ENCODE results near the gene ACY1. TPM values are rescaled to one million over a fixed set of nuclear protein-coding genes. Genes with fewer than 3 reads are reported as not detected.

ACY1 gene
- total RNA-seq, 1 experiment from 2014 or later: 103 TPM

DNA sequence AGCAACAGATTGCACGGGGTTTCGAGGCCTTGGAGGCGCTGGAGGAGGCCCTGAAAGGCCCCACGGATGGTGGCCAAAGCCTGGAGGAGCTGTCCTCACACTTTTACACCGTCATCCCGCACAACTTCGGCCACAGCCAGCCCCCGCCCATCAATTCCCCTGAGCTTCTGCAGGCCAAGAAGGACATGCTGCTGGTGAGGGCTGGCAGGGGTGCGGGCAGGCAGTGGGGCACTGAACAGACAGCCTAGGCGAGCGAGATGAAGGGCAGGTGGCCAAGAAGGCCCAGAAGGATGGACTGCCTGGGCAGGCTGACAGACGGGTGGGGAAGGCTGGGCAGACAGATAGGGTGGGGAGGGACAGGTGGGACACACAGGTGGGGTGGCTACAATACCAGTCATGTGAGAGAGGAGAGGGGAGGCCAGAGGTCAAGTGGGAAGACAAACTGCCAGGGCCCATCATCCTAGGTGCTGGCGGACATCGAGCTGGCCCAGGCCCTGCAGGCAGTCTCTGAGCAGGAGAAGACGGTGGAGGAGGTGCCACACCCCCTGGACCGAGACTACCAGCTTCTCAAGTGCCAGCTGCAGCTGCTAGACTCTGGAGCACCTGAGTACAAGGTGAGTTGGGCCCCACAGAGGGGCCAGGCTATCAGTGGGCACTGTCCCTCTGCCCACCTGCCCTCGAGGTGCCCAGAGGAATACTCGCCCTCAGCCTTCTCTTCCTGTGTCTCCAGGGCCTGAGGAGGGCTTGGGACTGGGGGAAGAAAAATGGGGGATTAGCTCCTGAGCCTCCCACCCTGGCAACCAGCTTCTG, 38.1 kb upstream of the ACY1 start:
- in situ Hi-C loops (cut with HindIII; ENCODE audit: low sequenced_read_pairs): no loop called here
- no peak for DNase-seq (ENCODE audit: low spot score)

DNA sequence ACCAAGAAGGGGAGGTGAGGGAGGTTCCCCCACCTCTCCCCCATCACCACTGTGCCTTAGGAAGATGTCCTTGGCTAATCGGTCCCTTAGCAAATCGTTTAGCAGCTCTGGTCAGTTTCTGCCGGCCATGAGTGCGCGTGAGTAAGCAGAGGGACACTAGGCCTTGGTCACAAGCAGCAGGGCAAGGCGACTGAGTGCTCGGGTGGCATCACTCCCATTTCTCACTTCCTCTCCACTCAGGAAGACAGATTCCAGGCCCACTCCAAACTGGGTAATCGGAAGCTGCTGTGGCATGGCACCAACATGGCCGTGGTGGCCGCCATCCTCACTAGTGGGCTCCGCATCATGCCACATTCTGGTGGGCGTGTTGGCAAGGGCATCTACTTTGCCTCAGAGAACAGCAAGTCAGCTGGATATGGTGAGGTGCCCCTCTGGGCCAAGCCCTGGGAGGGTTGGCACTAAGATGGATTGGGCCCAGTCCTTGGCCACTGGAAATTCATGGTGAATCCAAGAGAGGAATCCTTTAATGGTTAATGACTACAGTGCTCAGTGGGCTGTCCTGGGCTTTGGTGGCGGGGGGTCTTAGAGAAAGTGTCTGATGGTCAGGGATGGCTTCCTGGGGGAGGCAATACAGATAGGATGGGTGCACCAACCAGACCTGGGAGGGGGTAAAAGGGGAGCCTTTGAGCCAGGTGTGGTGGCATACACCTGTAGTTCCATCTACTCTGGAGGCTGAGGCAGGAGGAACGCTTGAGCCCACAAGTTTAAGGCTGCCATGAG, 37.2 kb upstream of the ACY1 start:
- no peak for DNase-seq (ENCODE audit: low spot score)
- in situ Hi-C loops (cut with HindIII; ENCODE audit: low sequenced_read_pairs): no loop called here

DNA sequence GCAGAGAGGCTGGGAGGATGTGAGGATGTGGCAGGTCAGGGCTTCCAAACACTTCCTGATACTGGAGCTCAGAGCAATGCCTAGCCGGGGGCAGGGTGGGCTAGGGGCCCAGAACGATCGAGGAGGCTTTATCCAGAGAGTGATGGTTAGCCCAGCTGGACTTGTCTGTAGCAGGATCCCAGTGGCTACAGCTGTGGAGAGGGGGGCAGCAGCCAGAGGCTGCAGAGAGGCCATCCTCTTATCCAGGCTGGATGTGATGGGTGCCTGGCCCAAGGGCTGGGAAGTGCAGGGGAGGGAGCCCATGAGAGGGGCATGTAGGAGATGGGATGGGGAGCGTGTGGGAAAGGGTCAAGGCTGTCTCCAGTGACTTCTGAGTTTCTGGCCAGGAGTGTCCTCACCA, 36.5 kb upstream of the ACY1 start:
- in situ Hi-C loops (cut with HindIII; ENCODE audit: low sequenced_read_pairs): no loop called here
- no peak for DNase-seq (ENCODE audit: low spot score)

DNA sequence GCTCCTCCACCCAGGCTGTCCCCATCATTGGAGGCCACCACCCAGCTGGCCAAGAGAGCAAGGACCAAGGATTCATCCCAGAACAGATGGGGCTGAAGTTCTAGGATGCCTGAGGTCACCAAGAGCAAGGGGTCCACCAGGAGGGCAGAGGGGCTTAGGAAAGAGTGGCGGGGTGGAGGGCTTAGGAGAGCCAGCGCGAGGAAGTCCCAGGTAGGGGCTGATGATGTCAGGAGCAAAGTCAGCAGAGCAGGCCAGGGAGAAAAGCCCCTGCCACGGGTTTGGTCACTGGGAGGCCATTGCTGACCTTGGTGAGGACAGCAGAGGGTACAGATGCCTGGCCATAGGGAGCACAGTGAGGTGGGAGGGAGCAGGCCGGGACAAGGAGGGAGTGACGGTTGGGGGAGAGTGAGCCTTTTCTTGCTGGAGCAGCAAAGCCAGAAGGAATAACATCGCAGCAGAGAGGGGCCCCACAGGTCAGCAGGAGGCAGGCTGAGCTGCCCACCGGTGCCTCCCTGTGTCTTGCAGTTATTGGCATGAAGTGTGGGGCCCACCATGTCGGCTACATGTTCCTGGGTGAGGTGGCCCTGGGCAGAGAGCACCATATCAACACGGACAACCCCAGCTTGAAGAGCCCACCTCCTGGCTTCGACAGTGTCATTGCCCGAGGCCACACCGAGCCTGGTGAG, 36.0 kb upstream of the ACY1 start:
- in situ Hi-C loops (cut with HindIII; ENCODE audit: low sequenced_read_pairs): no loop called here
- DNase-seq (ENCODE audit: low spot score): no peak

DNA sequence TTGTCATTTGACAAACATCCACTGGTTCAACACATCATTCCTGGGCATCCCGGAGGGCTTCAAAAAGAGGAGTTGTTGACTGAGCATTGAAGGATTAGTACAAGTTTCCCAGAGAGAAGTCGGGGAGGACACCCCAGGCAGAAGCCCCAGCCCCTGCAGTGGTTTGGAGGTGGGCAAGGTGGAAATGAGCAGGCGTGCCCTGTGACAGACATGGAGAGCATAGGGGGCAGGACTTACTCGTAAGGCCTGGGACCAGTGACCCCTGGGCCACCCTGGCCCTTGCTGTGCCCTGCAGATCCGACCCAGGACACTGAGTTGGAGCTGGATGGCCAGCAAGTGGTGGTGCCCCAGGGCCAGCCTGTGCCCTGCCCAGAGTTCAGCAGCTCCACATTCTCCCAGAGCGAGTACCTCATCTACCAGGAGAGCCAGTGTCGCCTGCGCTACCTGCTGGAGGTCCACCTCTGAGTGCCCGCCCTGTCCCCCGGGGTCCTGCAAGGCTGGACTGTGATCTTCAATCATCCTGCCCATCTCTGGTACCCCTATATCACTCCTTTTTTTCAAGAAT, 35.2 kb upstream of the ACY1 start:
- in situ Hi-C loops (cut with HindIII; ENCODE audit: low sequenced_read_pairs): no loop called here

DNA sequence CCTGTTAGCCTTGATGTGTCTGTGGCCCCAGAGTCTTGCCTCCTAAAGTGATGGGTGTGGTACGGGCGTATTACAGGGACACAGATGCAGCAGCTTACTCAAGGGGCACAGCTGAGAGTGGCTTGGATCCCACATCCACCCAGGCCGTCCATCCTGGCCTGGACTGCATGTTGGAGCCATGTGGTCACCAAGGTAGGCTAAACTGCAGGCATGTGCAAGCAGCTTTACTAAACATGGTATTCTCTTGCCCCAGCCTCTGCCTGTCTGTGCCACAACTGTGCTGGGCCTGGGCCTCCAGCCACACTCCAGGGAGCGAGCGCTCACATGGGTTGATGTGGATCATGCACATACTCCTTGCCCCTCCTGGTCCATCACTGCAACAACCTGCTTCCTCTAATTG, 34.2 kb upstream of the ACY1 start:
- no peak for DNase-seq (ENCODE audit: low spot score)
- in situ Hi-C loops (cut with HindIII; ENCODE audit: low sequenced_read_pairs): no loop called here

More for the DNA sequence above, 35.2 kb upstream of the ACY1 start:
- DNase-seq (ENCODE audit: low spot score): no peak

DNA sequence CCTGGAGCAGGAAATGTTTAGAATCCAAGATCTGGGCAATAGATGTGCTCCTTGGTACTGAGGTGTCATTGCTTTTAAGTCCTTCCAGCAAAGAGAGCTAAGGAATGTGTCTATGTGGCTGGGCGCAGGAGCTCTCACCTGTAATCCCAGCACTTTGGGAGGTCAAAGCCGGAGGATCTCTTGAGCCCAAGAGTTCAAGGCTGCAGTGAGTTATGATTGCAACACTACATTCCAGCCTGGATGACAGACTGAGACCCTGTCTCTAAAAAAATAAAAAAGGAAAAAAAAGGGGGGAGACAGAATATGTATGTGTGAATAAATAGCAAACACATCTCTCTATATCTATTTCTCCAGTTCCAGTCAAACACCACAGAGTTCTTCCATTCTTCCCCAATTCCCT, 32.4 kb upstream of the ACY1 start:
- no peak for DNase-seq (ENCODE audit: low spot score)
- in situ Hi-C loops (cut with HindIII; ENCODE audit: low sequenced_read_pairs): no loop called here

DNA sequence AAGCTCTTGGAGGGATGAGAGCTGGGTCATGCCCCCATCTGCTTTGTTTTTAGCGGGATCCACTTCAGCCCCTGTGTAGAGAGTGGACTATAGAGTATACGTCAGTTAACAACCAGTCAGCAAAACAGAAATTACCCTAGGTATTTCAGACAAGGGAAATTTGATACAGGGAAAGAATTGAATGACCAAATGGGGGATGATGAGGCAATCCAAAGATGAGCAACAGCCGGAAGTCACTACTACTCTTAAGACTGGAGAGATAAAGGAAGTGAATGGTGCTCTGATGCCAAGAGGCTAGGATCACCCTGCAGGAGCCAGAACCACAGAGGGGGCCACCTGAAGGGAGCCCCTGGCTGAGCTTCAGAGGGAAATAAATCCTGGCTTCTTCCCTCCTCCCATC, 29.9 kb upstream of the ACY1 start:
- in situ Hi-C loops (cut with HindIII; ENCODE audit: low sequenced_read_pairs): no loop called here
- DNase-seq (ENCODE audit: low spot score): no peak

DNA sequence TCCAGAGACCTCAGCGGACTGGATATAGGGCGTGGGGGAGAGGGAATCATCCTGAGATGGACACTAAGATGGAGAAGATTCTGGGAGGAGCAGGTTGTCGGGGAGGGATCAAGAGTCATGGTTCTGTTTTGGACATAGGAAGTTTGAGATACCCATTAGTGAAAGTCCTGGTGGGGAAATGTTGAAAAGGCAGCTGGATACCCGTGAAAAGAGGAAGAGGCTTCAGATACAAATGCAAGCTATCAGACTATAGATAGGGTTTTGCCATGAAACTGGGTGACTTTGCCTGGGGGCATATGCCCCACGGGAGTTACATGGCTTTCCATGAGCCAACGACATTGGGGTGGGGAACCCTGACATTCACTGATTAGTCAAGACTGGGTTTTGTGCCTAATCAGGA, 29.2 kb upstream of the ACY1 start:
- in situ Hi-C loops (cut with HindIII; ENCODE audit: low sequenced_read_pairs): no loop called here
- no peak for DNase-seq (ENCODE audit: low spot score)

DNA sequence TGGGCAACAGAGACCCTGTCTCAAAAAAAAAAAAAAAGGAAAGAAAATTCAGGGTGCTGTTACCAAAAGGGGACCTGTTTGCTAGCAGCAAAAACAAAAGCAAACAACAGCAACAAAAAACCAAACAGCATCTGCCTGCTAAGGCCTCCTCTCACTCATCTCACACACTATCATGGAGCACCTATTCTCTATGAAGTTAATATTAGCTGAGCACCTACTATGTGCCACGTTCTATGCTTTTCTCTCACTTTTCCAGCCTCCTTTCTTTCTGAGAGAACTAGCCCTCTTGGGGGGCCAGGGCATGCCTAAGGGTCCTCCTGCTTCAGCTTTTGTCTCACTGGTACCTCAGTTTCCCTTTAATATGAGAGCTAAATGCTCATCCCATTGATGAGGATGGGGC, 28.6 kb upstream of the ACY1 start:
- in situ Hi-C loops (cut with HindIII; ENCODE audit: low sequenced_read_pairs): no loop called here
- DNase-seq (ENCODE audit: low spot score): no peak

DNA sequence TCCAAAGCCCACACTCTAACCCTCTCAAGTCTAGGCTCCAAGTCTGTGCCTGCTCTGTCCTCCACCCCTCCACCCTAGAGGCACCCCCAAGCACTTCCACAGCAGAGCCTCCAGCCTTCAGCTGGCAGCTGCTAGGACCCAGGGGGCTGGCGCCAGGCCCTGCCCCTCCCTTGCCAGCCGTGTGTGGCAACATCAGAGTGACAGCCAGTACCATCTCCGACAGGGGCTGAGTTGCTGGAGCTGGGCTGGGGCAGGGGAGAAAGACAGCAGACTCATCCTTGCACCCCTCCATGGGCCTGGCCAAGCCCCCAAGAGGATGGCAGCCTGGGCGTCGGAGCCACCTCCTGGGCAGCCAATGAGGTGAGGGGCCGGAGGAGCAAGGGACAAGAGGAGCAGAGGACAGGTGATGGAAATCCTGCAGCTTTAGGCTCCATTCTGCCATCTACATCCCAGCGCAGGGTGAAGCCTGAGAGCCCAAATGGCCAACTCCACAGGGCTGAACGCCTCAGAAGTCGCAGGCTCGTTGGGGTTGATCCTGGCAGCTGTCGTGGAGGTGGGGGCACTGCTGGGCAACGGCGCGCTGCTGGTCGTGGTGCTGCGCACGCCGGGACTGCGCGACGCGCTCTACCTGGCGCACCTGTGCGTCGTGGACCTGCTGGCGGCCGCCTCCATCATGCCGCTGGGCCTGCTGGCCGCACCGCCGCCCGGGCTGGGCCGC, 28.0 kb upstream of the ACY1 start, which contains the start of gene GPR62:
Gene GPR62 (plus strand): TSS at position 207 of the 718 bp plus-strand sequence. CDS start 272 bp downstream, at position 479.
- in situ Hi-C loops (cut with HindIII; ENCODE audit: low sequenced_read_pairs): no loop called here
- peak; percentile 51 for DNase-seq (ENCODE audit: low spot score)

DNA sequence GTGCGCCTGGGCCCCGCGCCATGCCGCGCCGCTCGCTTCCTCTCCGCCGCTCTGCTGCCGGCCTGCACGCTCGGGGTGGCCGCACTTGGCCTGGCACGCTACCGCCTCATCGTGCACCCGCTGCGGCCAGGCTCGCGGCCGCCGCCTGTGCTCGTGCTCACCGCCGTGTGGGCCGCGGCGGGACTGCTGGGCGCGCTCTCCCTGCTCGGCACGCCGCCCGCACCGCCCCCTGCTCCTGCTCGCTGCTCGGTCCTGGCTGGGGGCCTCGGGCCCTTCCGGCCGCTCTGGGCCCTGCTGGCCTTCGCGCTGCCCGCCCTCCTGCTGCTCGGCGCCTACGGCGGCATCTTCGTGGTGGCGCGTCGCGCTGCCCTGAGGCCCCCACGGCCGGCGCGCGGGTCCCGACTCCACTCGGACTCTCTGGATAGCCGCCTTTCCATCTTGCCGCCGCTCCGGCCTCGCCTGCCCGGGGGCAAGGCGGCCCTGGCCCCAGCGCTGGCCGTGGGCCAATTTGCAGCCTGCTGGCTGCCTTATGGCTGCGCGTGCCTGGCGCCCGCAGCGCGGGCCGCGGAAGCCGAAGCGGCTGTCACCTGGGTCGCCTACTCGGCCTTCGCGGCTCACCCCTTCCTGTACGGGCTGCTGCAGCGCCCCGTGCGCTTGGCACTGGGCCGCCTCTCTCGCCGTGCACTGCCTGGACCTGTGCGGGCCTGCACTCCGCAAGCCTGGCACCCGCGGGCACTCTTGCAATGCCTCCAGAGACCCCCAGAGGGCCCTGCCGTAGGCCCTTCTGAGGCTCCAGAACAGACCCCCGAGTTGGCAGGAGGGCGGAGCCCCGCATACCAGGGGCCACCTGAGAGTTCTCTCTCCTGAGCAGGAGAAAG, 27.2 kb upstream of the ACY1 start:
- peak; percentile 67 for DNase-seq (ENCODE audit: low spot score)
- in situ Hi-C loops (cut with HindIII; ENCODE audit: low sequenced_read_pairs): no loop called here

DNA sequence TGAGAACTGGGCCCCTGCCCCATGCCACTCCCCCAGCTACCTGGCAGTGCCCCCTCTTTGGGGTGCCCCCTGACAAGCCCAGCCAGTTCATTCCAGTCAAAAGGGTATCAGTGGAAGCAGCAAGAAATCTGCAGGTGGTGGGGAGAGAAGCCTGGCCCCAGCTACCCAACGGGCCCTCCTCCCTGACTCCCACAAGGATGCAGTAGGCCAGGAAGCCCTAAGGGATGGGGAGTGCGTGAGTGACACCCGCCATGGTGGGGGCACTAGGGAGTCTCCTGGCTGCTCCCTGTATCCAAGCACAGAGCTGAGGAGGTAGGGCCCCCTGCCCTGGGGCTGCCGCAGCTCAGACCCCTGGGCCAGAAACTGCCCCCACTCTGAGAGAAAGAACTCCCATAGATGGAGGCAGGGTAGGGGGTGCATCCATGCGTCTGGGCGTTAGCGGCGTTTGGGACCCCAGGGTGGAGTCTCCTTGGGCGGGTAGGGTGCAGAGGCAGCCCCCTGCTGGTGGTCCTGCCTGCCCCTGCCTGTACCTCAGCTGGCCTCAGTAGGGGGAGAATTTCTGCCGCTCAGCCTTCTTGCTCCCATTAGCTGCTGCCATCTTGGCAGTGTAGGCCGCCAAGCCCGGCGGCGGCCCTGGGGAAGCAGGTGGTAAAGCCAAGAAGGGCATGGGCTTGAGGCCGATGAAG, 25.7 kb upstream of the ACY1 start:
- no peak for DNase-seq (ENCODE audit: low spot score)
- in situ Hi-C loops (cut with HindIII; ENCODE audit: low sequenced_read_pairs): no loop called here

DNA sequence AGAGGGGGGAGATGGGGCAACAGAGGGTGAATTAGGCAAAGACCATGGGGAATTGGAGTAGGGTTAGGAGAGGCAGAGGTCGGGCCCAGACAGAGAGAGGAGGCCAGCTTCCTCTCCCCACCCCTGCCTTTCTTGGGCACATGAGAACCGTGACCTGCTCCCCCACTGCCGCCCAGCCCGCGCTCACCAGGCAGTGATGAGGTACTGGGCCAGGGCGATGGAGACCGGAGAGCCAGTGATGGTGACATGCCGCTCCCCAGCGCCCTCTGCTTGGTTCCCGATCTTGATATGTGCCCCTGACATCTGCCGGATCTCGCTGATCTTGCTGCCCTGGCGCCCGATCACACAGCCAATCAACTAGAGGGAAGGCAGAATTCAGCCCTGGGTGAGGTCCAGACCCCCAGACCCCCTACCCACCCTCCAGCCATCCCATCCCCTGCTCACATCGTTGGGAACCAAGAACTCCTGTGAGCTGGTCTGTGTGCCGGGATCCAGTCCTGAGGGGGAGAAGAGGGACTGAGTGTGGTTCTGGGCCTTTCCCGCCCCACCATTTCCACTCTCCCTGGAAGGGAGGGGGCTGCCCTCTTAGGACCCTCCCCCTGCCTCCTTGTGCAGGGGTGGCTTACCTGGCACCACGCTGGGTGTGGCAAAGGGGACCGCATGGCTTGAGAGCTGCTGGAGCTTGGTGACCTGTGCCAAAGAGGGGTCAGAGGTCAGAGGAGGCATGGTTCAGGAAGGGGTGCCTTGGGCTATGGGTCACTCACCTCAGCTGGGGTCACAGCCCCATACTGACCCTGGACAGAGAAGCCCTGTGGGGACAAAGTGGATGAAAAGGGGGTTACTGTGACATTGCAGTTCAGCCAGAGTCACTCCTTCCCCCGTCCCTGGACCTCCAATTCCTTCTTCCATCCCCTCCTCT, 24.5 kb upstream of the ACY1 start:
- in situ Hi-C loops (cut with HindIII; ENCODE audit: low sequenced_read_pairs): no loop called here
- DNase-seq (ENCODE audit: low spot score): no peak

DNA sequence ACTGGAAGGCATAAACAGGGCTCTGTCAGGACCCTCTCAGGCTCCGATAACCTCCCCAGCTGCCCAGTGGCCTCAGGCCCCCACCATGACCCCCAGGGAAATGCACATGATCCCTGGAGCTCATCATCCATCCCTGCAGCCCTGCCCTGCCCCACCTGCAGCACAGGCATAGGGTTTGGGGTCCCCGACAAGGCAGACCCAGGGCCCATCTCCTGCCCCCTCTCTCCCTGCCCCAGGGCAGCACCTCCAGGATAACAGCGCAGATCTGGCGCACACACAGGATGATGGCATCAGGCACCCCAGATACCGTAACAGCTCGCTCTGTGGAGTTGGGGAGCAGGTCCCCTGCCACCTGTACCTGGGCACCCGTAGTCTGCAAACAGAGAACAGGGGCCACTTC, 23.7 kb upstream of the ACY1 start:
- no peak for DNase-seq (ENCODE audit: low spot score)
- in situ Hi-C loops (cut with HindIII; ENCODE audit: low sequenced_read_pairs): no loop called here

DNA sequence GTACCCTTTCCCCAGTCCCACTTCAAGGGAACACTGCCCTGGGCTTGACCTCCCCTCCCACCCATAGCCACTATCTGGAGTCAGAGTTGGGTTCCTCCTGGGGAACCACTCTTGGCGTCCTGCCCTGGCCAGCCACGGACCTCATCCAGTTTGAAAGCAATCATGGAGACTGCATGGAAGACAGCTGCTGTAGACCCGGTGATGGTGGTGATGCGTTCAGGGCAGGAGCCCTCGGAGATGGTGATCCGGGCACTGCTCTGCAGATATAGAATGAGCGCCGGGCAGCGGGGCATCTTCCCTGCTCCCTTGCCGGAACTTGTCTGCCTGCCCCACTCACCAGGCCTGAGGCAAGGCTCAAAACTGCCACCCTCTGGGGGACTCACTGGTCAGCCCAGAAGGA, 22.9 kb upstream of the ACY1 start:
- DNase-seq (ENCODE audit: low spot score): no peak
- in situ Hi-C loops (cut with HindIII; ENCODE audit: low sequenced_read_pairs): no loop called here

DNA sequence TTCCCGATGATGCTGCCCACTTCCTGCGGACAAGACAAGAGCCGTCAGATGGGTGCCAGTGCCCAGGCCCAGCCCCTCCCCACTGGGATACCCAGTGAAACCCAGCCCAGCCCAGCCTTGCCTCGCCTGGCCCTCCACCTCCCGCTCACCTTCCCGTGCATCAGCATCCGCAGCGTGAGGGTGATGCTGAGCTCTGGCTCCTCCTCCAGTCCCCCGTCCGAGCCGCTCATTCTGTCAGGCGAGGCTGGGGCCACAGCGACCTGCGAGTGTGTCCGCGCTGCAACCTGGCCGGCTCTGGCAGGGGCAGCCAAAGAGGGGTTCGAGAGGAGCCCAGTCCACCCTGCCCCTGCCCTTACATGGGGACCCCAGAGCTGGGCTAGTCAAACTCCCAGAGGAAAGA, 22.3 kb upstream of the ACY1 start:
- peak; percentile 23 for DNase-seq (ENCODE audit: low spot score)
- in situ Hi-C loops (cut with HindIII; ENCODE audit: low sequenced_read_pairs): no loop called here

Data from G401 (cell line).